GM13977 (cell line): ENCODE results near the gene UBIAD1.
"Not testable (repeated sequence)": the region's sequence is repeated elsewhere in the genome, so short reads cannot be mapped to it uniquely, and the experiment has no call there.

Experiments
- DNase-seq: peaks from one replicate; pipeline ENCODE4 v3.0.0; 2012; ENCODE audit warnings: low spot score
- CTCF ChIP-seq: IDR thresholded peaks from 2 replicates; pipeline ENCODE4 v1.5.1; 2012; ENCODE audit warnings: mild to moderate bottlenecking, control low read depth; ENCODE audit not compliant: insufficient read depth; ENCODE audit errors: extremely low read depth, missing control alignments
- in situ Hi-C: fragments of 300-500 bp; cut with MboI; formaldehyde crosslinking; loops from one replicate; pipeline ENCODE4 v1.12.0; 2022; ENCODE audit warnings: low sequenced_read_pairs, low pct_unique_long_range_greater_than_20kb, mixed read lengths, inconsistent platforms; ENCODE audit not compliant: unreplicated experiment

Gene UBIAD1

GRCh38 chr1:11262171-11263049 is 10.6 kb upstream of the UBIAD1 start, which contains the start of gene MTOR:
Gene MTOR, minus strand, starts transcription at chr1:11262551. Its CDS starts 3,142 bp downstream, at chr1:11259409.
- in situ Hi-C loops, result no loop called here
- peak; percentile 23 for TF ChIP-seq CTCF
- peak; percentile 97 for DNase-seq

- in situ Hi-C loops, result no loop called here
- no peak for DNase-seq
These were observed 6.5 kb upstream of the UBIAD1 start for GRCh38 chr1:11266268-11267074.

GRCh38 chr1:11267350-11268337 is 5.4 kb upstream of the UBIAD1 start:
- DNase-seq, in situ Hi-C loops: not testable (repeated sequence)

More at GRCh38 chr1:11266268-11267074, 6.5 kb upstream of the UBIAD1 start:
- no peak for TF ChIP-seq CTCF

- in situ Hi-C loops, result no loop called here
- no peak for TF ChIP-seq CTCF
- no peak for DNase-seq
These were observed 510 bp upstream of the UBIAD1 start for GRCh38 chr1:11272544-11272831.

GRCh38 chr1:11273595-11274234 is 717 bp downstream of the UBIAD1 start:
- TF ChIP-seq CTCF, result no peak
- in situ Hi-C loops, result no loop called here
- DNase-seq, result no peak

GRCh38 chr1:11279152-11279551 is 6.2 kb downstream of the UBIAD1 start:
- in situ Hi-C loops, result no loop called here
- no peak for DNase-seq
- no peak for TF ChIP-seq CTCF
